ENCODE measurements around the gene CTAGE6. TPM values are rescaled to one million over a fixed set of nuclear protein-coding genes. Genes with fewer than 3 reads are reported as not detected.

The CTAGE6 gene
- total RNA-seq, result 0.17 TPM in 1 of 2 replicates, not detected in the other

GRCh38 chr7:143757596-143757995 is at the start of gene CTAGE6:
TSS of gene CTAGE6 (minus strand) at chr7:143757696. CDS start at chr7:143757658, 38 bp downstream.

Other genes starting within 250 kb of the CTAGE6 start
- 0.11 TPM in 1 of 2 replicates, not detected in the other for gene CTAGE15, start 185.9 kb downstream of the CTAGE6 start, total RNA-seq
- 2.9 and 3.8 TPM in 2 replicates for gene TCAF2, start 136.7 kb downstream of the CTAGE6 start, total RNA-seq
- 37.4 and 43.4 TPM in 2 replicates for gene TCAF1, start 144.5 kb upstream of the CTAGE6 start, total RNA-seq
- not detected in 2 replicates for gene OR2F2, start 177.5 kb upstream of the CTAGE6 start, total RNA-seq
- gene OR2F1, start 197.1 kb upstream of the CTAGE6 start, total RNA-seq, result not detected in 2 replicates
- not detected in 2 replicates for gene OR6B1, start 242.6 kb upstream of the CTAGE6 start, total RNA-seq

All from dermis lymphatic vessel endothelial cell (primary cell).